Cardiac fibroblast (primary cell): ENCODE results near the gene RITA1.

Experiments
- DNase-seq, 2 donors: peaks; one replicate each; pipeline versions ENCODE4 v3.0.0 to v3.0.0-alpha.2; 2010; ENCODE audit warnings: low read depth in 2 of 2
- H3K4me3 ChIP-seq, 2 donors: replicated peaks in 1 of 2; 1 replicate in 1 of 2; 2 replicates in 1 of 2; pipeline ENCODE4 v1.5.1; 2011; ENCODE audit warnings: low read depth in 2 of 2, low read length in 2 of 2, mild to moderate bottlenecking in 2 of 2, moderate library complexity in 1 of 2
- CTCF ChIP-seq: IDR thresholded peaks from one replicate; pipeline ENCODE4 v1.5.1; 2011; ENCODE audit warnings: low read depth, mild to moderate bottlenecking, low read length, inconsistent platforms

The RITA1 gene

GRCh38 chr12:113155646-113156045 is 29.9 kb upstream of the RITA1 start:
- H3K4me3 ChIP-seq: no peak overlapping the region
- DNase-seq: no peak
- TF ChIP-seq CTCF: no peak

- no peak overlapping the region for H3K4me3 ChIP-seq
Observed at GRCh38 chr12:113157218-113157859, 28.2 kb upstream of the RITA1 start.

GRCh38 chr12:113158439-113159203 is 26.9 kb upstream of the RITA1 start:
- DNase-seq: no peak
- no peak overlapping the region for H3K4me3 ChIP-seq
- no peak for TF ChIP-seq CTCF

More at GRCh38 chr12:113157218-113157859, 28.2 kb upstream of the RITA1 start:
- no peak for DNase-seq
- TF ChIP-seq CTCF: no peak

- no peak overlapping the region for H3K4me3 ChIP-seq
- no peak for TF ChIP-seq CTCF
- no peak for DNase-seq
Observed at GRCh38 chr12:113159937-113160336, 25.6 kb upstream of the RITA1 start.

GRCh38 chr12:113161415-113162016 is 24.0 kb upstream of the RITA1 start:
- no peak for DNase-seq
- no peak for TF ChIP-seq CTCF
- H3K4me3 ChIP-seq: no peak overlapping the region

- DNase-seq: peak; percentile 56 to 65
- no peak overlapping the region for H3K4me3 ChIP-seq
- no peak for TF ChIP-seq CTCF
Observed at GRCh38 chr12:113162102-113163029, 23.2 kb upstream of the RITA1 start.
